WTC11 (cell line): ENCODE data around the gene TAF11L7. TPM values are rescaled to one million over a fixed set of nuclear protein-coding genes. Genes with fewer than 3 reads are reported as not detected.

ENCODE experiments used
- ATAC-seq: fragments of 200-7000 bp; cut with Tn5 transposase; 2 replicates; pipeline ENCODE4 v1.10.0; 2021; ENCODE audit warnings: mild to moderate bottlenecking, moderate library complexity
- CTCF ChIA-PET: fragments of 300-600 bp; sonication (Branson Sonifier 250); formaldehyde crosslinking; loops from one replicate; lab custom pipeline; 2021; ENCODE audit warnings: antibody characterized with exemption; lab: Charles Lee
- POLR2A ChIA-PET: fragments of 350-600 bp; sonication (Branson Sonifier 250); formaldehyde crosslinking; loops from one replicate; lab custom pipeline; 2021; ENCODE audit warnings: antibody characterized with exemption; lab: Charles Lee
- DNase-seq: peaks from one replicate; pipeline ENCODE4 v3.0.0; 2021; ENCODE audit warnings: low spot score
- H3K27ac Mint-ChIP-seq: 2 replicates; pipeline ENCODE4 v1.8.0; 2021; ENCODE audit warnings: mixed read lengths
- H3K27me3 Mint-ChIP-seq: 2 replicates; pipeline ENCODE4 v1.8.0; 2021; ENCODE audit warnings: low read depth, mild to moderate bottlenecking, moderate library complexity, mixed read lengths
- H3K36me3 Mint-ChIP-seq: 2 replicates; pipeline ENCODE4 v1.8.0; 2021; ENCODE audit warnings: mixed read lengths
- H3K4me1 Mint-ChIP-seq: 2 replicates; pipeline ENCODE4 v1.8.0; 2022; ENCODE audit warnings: mixed read lengths
- H3K4me3 Mint-ChIP-seq: 2 replicates; pipeline ENCODE4 v1.8.0; 2021; ENCODE audit warnings: mild to moderate bottlenecking, moderate library complexity, mixed read lengths
- H3K9me3 Mint-ChIP-seq: 2 replicates; pipeline ENCODE4 v1.8.0; 2021; ENCODE audit warnings: mixed read lengths
- AFF4 ChIP-seq: sonication (generic); formaldehyde crosslinking; IDR thresholded peaks from 2 replicates; pipeline ENCODE4 v1.8.1; 2023; ENCODE audit warnings: mild to moderate bottlenecking, missing genetic modification reagents, borderline replicate concordance
- CREB1 ChIP-seq: sonication (generic); formaldehyde crosslinking; IDR thresholded peaks from 2 replicates; pipeline ENCODE4 v1.8.0; 2023; ENCODE audit warnings: mild to moderate bottlenecking, missing genetic modification reagents
- CTCF ChIP-seq: fragments of 200-600 bp; IDR thresholded peaks from 2 replicates; pipeline ENCODE4 v1.8.0; 2022; ENCODE audit warnings: antibody characterized with exemption
- EMX1 ChIP-seq: fragments of 250-450 bp; sonication (Bioruptor Pico); IDR thresholded peaks from 2 replicates; pipeline ENCODE4 v1.8.0; 2021; ENCODE audit warnings: mild to moderate bottlenecking
- FOXP1 ChIP-seq: sonication (generic); formaldehyde crosslinking; IDR thresholded peaks from 2 replicates; pipeline ENCODE4 v1.8.0; 2022; ENCODE audit warnings: missing genetic modification reagents, mild to moderate bottlenecking, moderate library complexity, borderline replicate concordance
- HMGA2 ChIP-seq: fragments of 250-450 bp; sonication (Bioruptor Pico); IDR thresholded peaks from 2 replicates; pipeline ENCODE4 v1.4.0; 2021; ENCODE audit warnings: mild to moderate bottlenecking, moderate library complexity
- IRF2 ChIP-seq: sonication (generic); formaldehyde crosslinking; IDR thresholded peaks from 2 replicates; pipeline ENCODE4 v1.8.0; 2022; ENCODE audit warnings: low read depth, missing genetic modification reagents, borderline replicate concordance
- JAZF1 ChIP-seq: fragments of 250-450 bp; sonication (Bioruptor Pico); IDR thresholded peaks from 2 replicates; pipeline ENCODE4 v1.9.0; 2021; ENCODE audit warnings: moderate library complexity, mild to moderate bottlenecking, inconsistent platforms
- MLX ChIP-seq: sonication (generic); formaldehyde crosslinking; IDR thresholded peaks from 2 replicates; pipeline ENCODE4 v1.8.1; 2023; ENCODE audit warnings: mild to moderate bottlenecking, missing genetic modification reagents, moderate library complexity
- MYBL2 ChIP-seq: sonication (generic); formaldehyde crosslinking; IDR thresholded peaks from 2 replicates; pipeline ENCODE4 v1.8.1; 2023; ENCODE audit warnings: mild to moderate bottlenecking, moderate library complexity, missing genetic modification reagents
- NFATC4 ChIP-seq: fragments of 250-450 bp; sonication (Bioruptor Pico); IDR thresholded peaks from 2 replicates; pipeline ENCODE4 v1.9.0; 2021; ENCODE audit warnings: mild to moderate bottlenecking
- NFE2L1 ChIP-seq: sonication (generic); formaldehyde crosslinking; IDR thresholded peaks from 2 replicates; pipeline ENCODE4 v1.8.1; 2023; ENCODE audit warnings: missing genetic modification reagents
- RELA ChIP-seq: sonication (generic); formaldehyde crosslinking; IDR thresholded peaks from 2 replicates; pipeline ENCODE4 v1.8.1; 2022; ENCODE audit warnings: missing genetic modification reagents, mild to moderate bottlenecking, borderline replicate concordance
- SMAD3 ChIP-seq: sonication (generic); formaldehyde crosslinking; IDR thresholded peaks from 2 replicates; pipeline ENCODE4 v1.8.0; 2022; ENCODE audit warnings: missing genetic modification reagents, mild to moderate bottlenecking, borderline replicate concordance
- SOX15 ChIP-seq: fragments of 250-450 bp; sonication (Bioruptor Pico); IDR thresholded peaks from 2 replicates; pipeline ENCODE4 v1.9.0; 2021; ENCODE audit warnings: mild to moderate bottlenecking
- SP1 ChIP-seq: sonication (generic); formaldehyde crosslinking; conservative IDR thresholded peaks from 2 replicates; pipeline ENCODE4 v1.8.1; 2022; ENCODE audit warnings: missing genetic modification reagents
- USF1 ChIP-seq: sonication (generic); formaldehyde crosslinking; IDR thresholded peaks from 2 replicates; pipeline ENCODE4 v1.8.0; 2022; ENCODE audit warnings: mild to moderate bottlenecking, missing genetic modification reagents
- ZNF138 ChIP-seq: sonication (generic); formaldehyde crosslinking; conservative IDR thresholded peaks from 2 replicates; pipeline ENCODE4 v1.8.1; 2022; ENCODE audit warnings: mild to moderate bottlenecking, moderate library complexity, missing genetic modification reagents
- ZNF219 ChIP-seq: sonication (generic); formaldehyde crosslinking; IDR thresholded peaks from 2 replicates; pipeline ENCODE4 v1.8.0; 2023; ENCODE audit warnings: missing genetic modification reagents, mild to moderate bottlenecking, borderline replicate concordance
- ZNF396 ChIP-seq: fragments of 250-450 bp; sonication (Bioruptor Pico); IDR thresholded peaks from 2 replicates; pipeline ENCODE4 v1.8.0; 2021; ENCODE audit warnings: mild to moderate bottlenecking, moderate library complexity, borderline replicate concordance
- ZNF416 ChIP-seq: fragments of 250-450 bp; sonication (Bioruptor Pico); IDR thresholded peaks from 2 replicates; pipeline ENCODE4 v1.9.0; 2021; ENCODE audit warnings: mild to moderate bottlenecking, inconsistent platforms
- ZNF423 ChIP-seq: fragments of 250-450 bp; sonication (Bioruptor Pico); IDR thresholded peaks from 2 replicates; pipeline ENCODE4 v2.1.2; 2022; ENCODE audit warnings: mild to moderate bottlenecking, moderate library complexity
- total RNA-seq: library from RNA; stranded (reverse); gene quantifications from 3 replicates; pipeline ENCODE4 v1.2.3, GENCODE V29; 2021

Gene TAF11L7
- total RNA-seq, 1 experiment from 2014 or later, result not detected

GRCh38 chr5:17620627-17621026 is 35.1 kb upstream of the TAF11L7 start:
- Mint-ChIP-seq H3K4me1 (no peaks in the 10 kb centered on the region), H3K36me3 (no peaks in the 10 kb centered on the region), H3K4me3 (no peak overlapping the region), H3K27ac (no peak overlapping the region), H3K27me3 (no peaks in the 10 kb centered on the region), H3K9me3 (peaks cover 5% of the 10 kb centered on the region)
- ATAC-seq, result peak; percentile 96
- TF ChIP-seq ZNF219 (CRISPR knock-in tag), result no peak
- no peak for TF ChIP-seq MLX (CRISPR knock-in tag)
- TF ChIP-seq ZNF423 (CRISPR knock-in tag), result peak; percentile 82
- no peak for TF ChIP-seq MYBL2 (CRISPR knock-in tag)
- no peak for TF ChIP-seq IRF2
- peak; percentile 69 for TF ChIP-seq CTCF
- TF ChIP-seq JAZF1 (CRISPR knock-in tag), result no peak
- no peak for TF ChIP-seq RELA (CRISPR knock-in tag)
- no peak for TF ChIP-seq SOX15 (CRISPR knock-in tag)
- no peak for TF ChIP-seq USF1 (CRISPR knock-in tag)
- no peak for TF ChIP-seq NFE2L1
- TF ChIP-seq AFF4 (CRISPR knock-in tag), result no peak
- no peak for TF ChIP-seq FOXP1 (CRISPR knock-in tag)
- no peak for TF ChIP-seq SP1 (CRISPR knock-in tag)
- TF ChIP-seq ZNF138, result no peak
- TF ChIP-seq CREB1 (CRISPR knock-in tag), result no peak
- ChIA-PET POLR2A (no interaction called here), CTCF (interaction anchor here (1.0 to 1.6 kb wide), 4 partner anchors 10 to 404 kb away, joined by 3 to 7 read pairs (median 5); partner anchors contain the start of genes BASP1 and TAF11L12)
- peak; percentile 77 for DNase-seq

GRCh38 chr5:17619354-17619753 is 33.8 kb upstream of the TAF11L7 start:
- Mint-ChIP-seq H3K9me3 (peaks cover 5% of the 10 kb centered on the region), H3K4me3 (no peak overlapping the region), H3K27me3 (no peaks in the 10 kb centered on the region; the same call in 1 of the 2 replicates), H3K4me1 (no peaks in the 10 kb centered on the region), H3K27ac (no peak overlapping the region)
- DNase-seq (no peak), ATAC-seq (no peak)
- CTCF ChIA-PET, result interaction anchor here (0.6 kb wide), 1 partner anchor 404 kb away, joined by 3 read pairs; no protein-coding TSS in a partner anchor
- TF ChIP-seq NFATC4 (CRISPR knock-in tag) (no peak), MLX (CRISPR knock-in tag) (no peak), HMGA2 (CRISPR knock-in tag) (no peak), ZNF396 (CRISPR knock-in tag) (no peak), SMAD3 (CRISPR knock-in tag) (no peak), ZNF416 (CRISPR knock-in tag) (no peak), EMX1 (no peak), MYBL2 (CRISPR knock-in tag) (no peak)
- TF ChIP-seq, all 79 proteins: peak for 0
- POLR2A ChIA-PET, result no interaction called here
- no peaks in the 10 kb centered on the region for H3K36me3 Mint-ChIP-seq
